Measurements from ENCODE around the gene KAZN. TPM values are rescaled to one million over a fixed set of nuclear protein-coding genes. Genes with fewer than 3 reads are reported as not detected.

The KAZN gene
- total RNA-seq, 1 donor from 2014 or later: 4.3 TPM

DNA sequence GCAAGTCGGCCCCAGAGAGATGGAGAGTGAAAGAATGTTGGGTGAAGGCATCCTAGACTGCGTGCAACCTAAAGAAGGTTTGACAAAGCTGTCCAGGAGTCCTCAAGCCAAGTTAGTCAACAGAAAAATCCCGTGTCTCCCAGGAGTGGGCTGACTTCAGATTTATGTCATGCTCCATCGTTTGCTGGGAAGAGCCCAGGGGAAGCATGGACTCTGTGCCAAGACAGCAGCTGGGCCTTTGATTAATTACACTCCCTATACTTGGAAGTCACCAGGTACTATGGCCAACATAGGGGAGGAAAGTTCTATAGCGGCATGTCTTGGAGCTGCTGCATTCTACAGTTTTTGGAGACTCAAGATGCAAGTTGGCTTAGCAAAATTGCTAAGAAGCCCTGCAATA is 247.4 kb downstream of the KAZN start:
- ATAC-seq: no peak
- intact Hi-C loops (cut with DNase I): no loop called here
- no peak for DNase-seq (ENCODE audit: missing footprints)

DNA sequence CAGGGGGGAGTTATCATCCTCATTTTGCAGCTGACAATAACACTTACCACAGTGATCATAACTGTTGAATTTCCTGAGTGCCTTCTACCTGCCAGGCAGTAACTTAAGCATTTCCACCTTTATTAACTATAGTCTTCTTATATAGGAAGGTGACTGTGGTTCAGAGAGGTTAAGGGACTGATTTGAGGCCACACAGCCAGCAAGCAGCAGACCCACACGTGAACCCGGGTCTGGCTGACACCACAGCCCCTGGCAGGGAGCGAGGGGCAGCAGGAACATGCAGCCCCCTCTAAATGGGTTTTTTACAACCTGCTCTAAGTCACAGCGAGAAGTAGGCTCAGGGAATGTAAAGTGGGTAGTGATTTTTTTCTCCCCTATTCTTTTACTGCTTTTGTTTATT is 248.2 kb downstream of the KAZN start:
- ATAC-seq (no peak), DNase-seq (ENCODE audit: missing footprints) (no peak)

DNA sequence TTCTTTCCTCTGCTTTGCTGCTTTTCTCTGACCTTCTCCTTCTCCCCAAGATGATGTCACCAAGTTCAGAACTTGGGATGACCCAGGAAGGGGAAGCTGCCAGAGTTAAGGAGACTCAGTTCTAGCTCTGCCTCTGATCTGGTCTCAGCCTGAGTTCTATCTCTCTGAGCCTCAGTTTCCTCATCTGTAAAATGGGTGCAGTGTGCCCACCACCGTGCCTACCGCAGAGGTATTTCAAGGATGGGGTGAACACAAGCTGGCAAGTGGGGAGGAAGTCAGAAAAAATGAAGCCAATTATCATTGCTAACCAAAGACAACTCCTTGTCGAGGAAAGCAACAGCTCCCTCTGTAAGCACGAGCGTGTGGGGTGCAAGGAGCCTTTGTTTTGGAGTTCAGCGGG is 249.7 kb downstream of the KAZN start:
- ATAC-seq: no peak
- intact Hi-C loops (cut with DNase I): no loop called here
- DNase-seq (ENCODE audit: missing footprints): no peak

More for the DNA sequence above, 248.2 kb downstream of the KAZN start:
- intact Hi-C loops (cut with DNase I): no loop called here

GRCh38 chr1:14848625-14849024 is 250.1 kb downstream of the KAZN start:
- intact Hi-C loops (cut with DNase I): no loop called here
- DNase-seq (ENCODE audit: missing footprints): no peak
- ATAC-seq: no peak

GRCh38 chr1:14849038-14849437 is 250.6 kb downstream of the KAZN start:
- intact Hi-C loops (cut with DNase I): no loop called here
- ATAC-seq (no peak), DNase-seq (ENCODE audit: missing footprints) (no peak)

DNA sequence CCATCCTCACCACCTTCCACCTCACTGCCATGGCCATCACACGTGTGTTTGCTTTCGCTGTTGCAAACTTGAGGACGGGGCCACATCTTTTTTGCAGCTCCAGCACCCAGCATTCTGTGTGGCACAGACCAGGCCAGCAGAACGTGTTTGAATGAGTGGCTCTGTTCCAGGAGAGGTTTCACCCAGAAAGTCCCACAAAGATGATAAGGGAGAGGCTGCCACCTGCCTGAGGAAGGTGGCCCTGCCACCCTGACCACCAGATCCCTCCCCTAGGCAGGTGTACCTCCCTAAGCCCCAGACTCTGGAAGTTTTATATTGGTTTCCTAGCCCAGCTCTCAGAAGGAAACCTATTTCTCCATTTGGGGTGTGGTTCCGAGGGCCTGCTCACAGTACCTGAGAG is 252.1 kb downstream of the KAZN start:
- no peak for ATAC-seq
- intact Hi-C loops (cut with DNase I): no loop called here
- no peak for DNase-seq (ENCODE audit: missing footprints)

GRCh38 chr1:14851760-14852159 is 253.3 kb downstream of the KAZN start:
- DNase-seq (ENCODE audit: missing footprints) (no peak), ATAC-seq (no peak)
- intact Hi-C loops (cut with DNase I): no loop called here

GRCh38 chr1:14852291-14852690 is 253.8 kb downstream of the KAZN start:
- ATAC-seq (no peak), DNase-seq (ENCODE audit: missing footprints) (no peak)
- intact Hi-C loops (cut with DNase I): no loop called here

- DNase-seq (ENCODE audit: missing footprints) (no peak), ATAC-seq (no peak)
- intact Hi-C loops (cut with DNase I): no loop called here
Observed at GRCh38 chr1:14853518-14853917, 255.0 kb downstream of the KAZN start.

DNA sequence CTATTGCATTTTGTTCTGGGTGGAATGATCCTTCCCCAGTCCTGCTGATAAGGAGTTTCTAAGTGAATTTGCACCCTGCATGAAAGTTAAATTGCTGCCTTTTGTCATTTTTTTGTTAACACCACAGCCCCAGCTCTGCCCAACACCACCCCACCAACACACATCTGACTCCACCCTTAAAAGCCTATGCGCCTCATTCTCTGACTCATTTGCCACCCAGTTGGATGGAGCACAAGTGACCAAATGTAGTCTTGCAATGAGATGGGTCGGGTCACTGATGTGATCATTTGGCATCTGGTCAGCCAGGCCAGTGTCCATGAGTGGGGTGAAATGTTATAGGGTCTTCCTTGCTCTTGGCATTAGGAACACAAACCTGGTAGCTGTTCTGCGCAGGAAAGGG is 256.8 kb downstream of the KAZN start:
- DNase-seq (ENCODE audit: missing footprints): no peak
- intact Hi-C loops (cut with DNase I): no loop called here

DNA sequence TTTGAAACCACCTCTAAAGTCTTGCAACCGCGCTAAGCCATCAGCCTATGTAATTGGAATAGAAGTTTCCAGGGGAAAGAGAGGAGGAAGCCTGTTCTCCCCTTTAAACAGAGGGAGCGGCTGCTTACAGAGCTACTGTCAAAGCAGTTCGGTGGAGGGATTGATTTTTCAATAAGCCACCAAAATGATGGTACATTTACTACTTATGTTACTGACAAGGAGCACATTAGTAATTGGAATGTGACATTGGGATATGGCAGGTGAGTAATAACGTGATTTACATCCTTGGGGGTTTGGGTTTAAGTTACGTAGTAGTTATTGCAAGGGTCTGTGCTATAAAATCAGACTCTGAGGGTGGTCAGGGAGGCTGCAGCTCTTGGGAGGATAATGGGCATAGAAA is 257.3 kb downstream of the KAZN start:
- intact Hi-C loops (cut with DNase I): no loop called here
- ATAC-seq (no peak), DNase-seq (ENCODE audit: missing footprints) (no peak)

More for the DNA sequence above, 256.8 kb downstream of the KAZN start:
- ATAC-seq: no peak

- DNase-seq (ENCODE audit: missing footprints) (no peak), ATAC-seq (no peak)
- intact Hi-C loops (cut with DNase I): no loop called here
Observed at GRCh38 chr1:14857436-14858195, 259.1 kb downstream of the KAZN start.

- DNase-seq (ENCODE audit: missing footprints) (no peak), ATAC-seq (no peak)
- intact Hi-C loops (cut with DNase I): no loop called here
Observed at GRCh38 chr1:14862114-14862771, 263.8 kb downstream of the KAZN start.

GRCh38 chr1:14865106-14865505 is 266.6 kb downstream of the KAZN start:
- DNase-seq (ENCODE audit: missing footprints) (no peak), ATAC-seq (no peak)
- intact Hi-C loops (cut with DNase I): no loop called here

- DNase-seq (ENCODE audit: missing footprints) (no peak), ATAC-seq (no peak)
- intact Hi-C loops (cut with DNase I): no loop called here
Observed at GRCh38 chr1:14866911-14867612, 268.6 kb downstream of the KAZN start.

DNA sequence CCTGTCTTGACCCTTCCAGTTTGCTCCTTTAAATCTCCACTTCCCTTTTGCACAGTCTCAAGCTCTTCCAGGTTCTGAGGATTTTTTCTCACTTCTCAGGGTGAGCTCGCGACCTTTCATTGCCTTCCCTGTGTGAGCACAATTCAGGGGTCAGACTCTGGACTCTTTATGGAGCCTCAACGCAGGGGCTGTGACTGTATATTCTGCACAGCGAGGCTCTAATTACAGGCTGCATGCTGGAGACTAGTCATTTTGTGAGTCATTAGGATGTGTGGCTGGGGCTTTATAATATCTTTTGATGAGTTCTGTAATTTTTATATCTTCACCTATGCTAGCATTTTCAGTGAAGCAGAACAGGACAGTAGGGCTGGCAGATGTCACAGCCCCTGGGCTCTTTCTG is 270.7 kb downstream of the KAZN start:
- intact Hi-C loops (cut with DNase I): no loop called here
- ATAC-seq: no peak
- DNase-seq (ENCODE audit: missing footprints): no peak

DNA sequence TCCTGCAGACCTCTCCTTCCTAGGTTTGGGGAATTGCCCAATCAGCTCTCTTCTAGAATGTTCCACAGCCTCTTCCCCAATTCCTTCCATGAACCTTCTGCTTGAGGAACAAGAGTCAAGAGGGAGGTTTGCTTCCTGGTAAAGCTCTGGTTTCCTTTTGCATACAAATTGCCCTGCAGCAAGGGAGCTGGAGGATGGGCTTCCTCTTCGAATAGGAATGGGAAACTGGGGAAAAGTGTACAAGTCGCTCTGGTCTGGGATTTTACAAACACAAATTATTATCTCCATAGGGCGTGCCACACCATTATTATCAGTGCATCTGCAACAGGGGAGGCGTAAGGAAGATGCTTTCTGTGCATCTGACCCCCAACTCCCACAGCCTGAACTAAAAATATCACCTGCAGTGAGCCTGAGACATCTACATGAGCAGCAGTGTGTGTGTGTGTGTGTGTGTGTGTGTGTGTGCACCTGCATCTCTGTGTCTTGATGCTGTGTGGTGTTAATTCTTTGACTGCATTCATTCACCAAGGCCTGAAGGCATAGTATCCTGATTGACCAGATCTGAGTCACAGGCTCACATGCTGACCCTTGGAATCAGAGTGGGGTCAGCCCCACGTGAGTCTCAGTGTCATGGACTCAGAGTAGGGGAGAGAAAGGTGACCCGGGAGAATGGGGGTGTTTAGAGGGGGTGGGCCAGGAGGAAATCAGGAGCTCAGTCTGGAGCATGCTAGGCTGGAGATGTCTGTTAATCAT is 272.9 kb downstream of the KAZN start:
- no peak for DNase-seq (ENCODE audit: missing footprints)
- ATAC-seq: no peak
- intact Hi-C loops (cut with DNase I): no loop called here

GRCh38 chr1:14872762-14873161 is 274.3 kb downstream of the KAZN start:
- DNase-seq (ENCODE audit: missing footprints): no peak
- no peak for ATAC-seq
- intact Hi-C loops (cut with DNase I): no loop called here

DNA sequence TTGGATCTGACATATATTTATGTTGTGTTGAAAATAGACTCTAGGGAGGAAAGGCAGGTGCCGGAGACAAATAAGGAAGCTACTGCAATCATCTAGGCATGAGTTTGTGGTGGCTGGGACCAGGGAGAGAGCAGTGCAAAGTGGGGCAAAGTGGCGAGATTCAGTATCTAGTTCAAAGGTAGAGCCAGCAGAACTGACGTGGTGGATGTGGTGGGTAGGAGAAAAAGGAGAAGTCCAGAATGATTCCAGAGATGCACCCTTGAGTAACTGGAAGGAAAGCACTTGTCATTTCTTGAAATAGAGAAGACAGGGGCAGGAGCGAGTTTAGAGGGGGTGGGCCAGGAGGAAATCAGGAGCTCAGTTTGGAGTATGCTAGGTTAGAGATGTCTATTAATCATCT is 275.2 kb downstream of the KAZN start:
- DNase-seq (ENCODE audit: missing footprints) (no peak), ATAC-seq (no peak)
- intact Hi-C loops (cut with DNase I): no loop called here
